Measurements from ENCODE around the gene LDLRAD4.

GRCh38 chr18:13337369-13337768 is 118.8 kb downstream of the LDLRAD4 start:
- TF ChIP-seq CTCF (IDR thresholded peaks at IDR 0.05 in 2 of 3, conservative IDR thresholded peaks at IDR 0.05 in 1 of 3; ENCODE audit: insufficient read depth in 2 of 3, low read depth in 1 of 3, low read length in 3 of 3) (no peak), FOXO4 (CRISPR knock-in tag; IDR thresholded peaks at IDR 0.05) (no peak), KLF16 (IDR thresholded peaks at IDR 0.05) (no peak), CBX2 (IDR thresholded peaks at IDR 0.05; ENCODE audit: insufficient read depth, low read length, poor library complexity, severe bottlenecking) (no peak), CREBBP (IDR thresholded peaks at IDR 0.05; ENCODE audit: low read depth, low read length) (no peak), ZNF507 (tag; conservative IDR thresholded peaks at IDR 0.05) (no peak), PPARD (CRISPR knock-in tag; IDR thresholded peaks at IDR 0.05) (no peak), EZH2 (IDR thresholded peaks at IDR 0.05; ENCODE audit: borderline replicate concordance, low read depth, low read length) (no peak), RAD51 (IDR thresholded peaks at IDR 0.05; ENCODE audit: borderline replicate concordance, low read depth) (no peak), MAFG (tag; conservative IDR thresholded peaks at IDR 0.05) (no peak)

Data from K562 (cell line).